Keratinocyte (primary cell): ENCODE data around the gene ASTN2. TPM values are rescaled to one million over a fixed set of nuclear protein-coding genes. Genes with fewer than 3 reads are reported as not detected.

Source experiments
- DNase-seq: peaks from one replicate; pipeline ENCODE4 v3.0.0-alpha.2; 2011; ENCODE audit warnings: low read depth, missing footprints, low spot score
- FAIRE-seq: peaks from 2 replicates; lab custom pipeline; 2011; peaks lifted over from hg19 to GRCh38; lab: Jason Lieb, UNC
- H2AFZ ChIP-seq: 2 replicates; pipeline ENCODE4 v1.6.0; 2012; ENCODE audit warnings: low read length, control low read depth, inconsistent platforms; ENCODE audit not compliant: control insufficient read depth
- H3K27ac ChIP-seq: 2 replicates; pipeline ENCODE4 v1.5.1; 2011; ENCODE audit warnings: low read length; ENCODE audit not compliant: control insufficient read depth, insufficient read depth
- H3K27me3 ChIP-seq: 3 replicates; pipeline ENCODE4 v1.6.0; 2011; ENCODE audit warnings: low read length; ENCODE audit not compliant: control insufficient read depth, insufficient read depth; ENCODE audit errors: extremely low read depth
- H3K36me3 ChIP-seq, 2 experiments: 2 replicates in 1 of 2; 3 replicates in 1 of 2; pipeline ENCODE4 v1.5.1; 2011; ENCODE audit warnings: low read length in 2 of 2, mild to moderate bottlenecking in 1 of 2; ENCODE audit not compliant: control insufficient read depth in 2 of 2, insufficient read depth in 2 of 2; ENCODE audit errors: extremely low read depth in 1 of 2
- H3K4me1 ChIP-seq: 3 replicates; pipeline ENCODE4 v1.5.1; 2011; ENCODE audit warnings: low read length; ENCODE audit not compliant: control insufficient read depth, insufficient read depth; ENCODE audit errors: extremely low read depth
- H3K4me2 ChIP-seq: 3 replicates; pipeline ENCODE4 v1.6.0; 2011; ENCODE audit warnings: low read depth, low read length; ENCODE audit not compliant: control insufficient read depth, insufficient read depth; ENCODE audit errors: extremely low read depth
- H3K4me3 ChIP-seq, 3 experiments: fragments of 200-600 bp in 1 of 3; sonication (generic) in 1 of 3; 2 replicates in 2 of 3; 3 replicates in 1 of 3; pipeline ENCODE4 v1.5.1; 2011 to 2016; ENCODE audit warnings: low read length in 3 of 3, mild to moderate bottlenecking in 3 of 3, control low read depth in 2 of 3, inconsistent platforms in 1 of 3, low read depth in 1 of 3, mixed read lengths in 1 of 3, mixed run types in 1 of 3, moderate library complexity in 1 of 3; ENCODE audit not compliant: control insufficient read depth in 2 of 3, insufficient read depth in 2 of 3; ENCODE audit errors: extremely low read depth in 1 of 3
- H3K79me2 ChIP-seq: 2 replicates; pipeline ENCODE4 v1.6.0; 2012; ENCODE audit warnings: low read length; ENCODE audit not compliant: control insufficient read depth, insufficient read depth
- H3K9ac ChIP-seq: 3 replicates; pipeline ENCODE4 v1.6.0; 2011; ENCODE audit warnings: low read length; ENCODE audit not compliant: control insufficient read depth, insufficient read depth; ENCODE audit errors: extremely low read depth
- H3K9me1 ChIP-seq: 3 replicates; pipeline ENCODE4 v1.6.0; 2011; ENCODE audit warnings: low read length; ENCODE audit not compliant: control insufficient read depth, insufficient read depth; ENCODE audit errors: extremely low read depth
- H3K9me3 ChIP-seq: 2 replicates; pipeline ENCODE4 v1.5.1; 2012; ENCODE audit warnings: low read depth, low read length; ENCODE audit not compliant: control insufficient read depth
- H4K20me1 ChIP-seq: 3 replicates; pipeline ENCODE4 v1.6.0; 2011; ENCODE audit warnings: low read length; ENCODE audit not compliant: control insufficient read depth, insufficient read depth; ENCODE audit errors: extremely low read depth
- EZH2 ChIP-seq: IDR thresholded peaks from one replicate; pipeline ENCODE4 v1.6.1; 2012; ENCODE audit warnings: inconsistent platforms, mild to moderate bottlenecking, low read length, moderate library complexity
- dilution Hi-C: fragments of 300-500 bp; cut with MboI; formaldehyde crosslinking; loops from one replicate; pipeline ENCODE4 v1.7.0; 2020; ENCODE audit warnings: low sequenced_read_pairs; ENCODE audit not compliant: extremely low pct_ligation_motif_present
- polyA plus RNA-seq, 5 experiments: library from polyadenylated mRNA; depleted of rRNA in 3 of 5; stranded (reverse) in 3 of 5; stranded (forward) in 1 of 5; unstranded in 1 of 5; fragments of >200 nt; gene quantifications; 1 replicate in 1 of 5; 2 replicates in 3 of 5; 3 replicates in 1 of 5; pipeline versions ENCODE4 v1.2.1 to v1.2.3, GENCODE V29; 2011 to 2012; ENCODE audit warnings: missing spikeins in 2 of 5, low read depth in 1 of 5, low replicate concordance in 1 of 5
- TF ChIP-seq, protein P1 (sequence below), 3 experiments: IDR thresholded peaks in 1 of 3; conservative IDR thresholded peaks in 1 of 3; optimal IDR thresholded peaks in 1 of 3; 2 replicates in 2 of 3; 3 replicates in 1 of 3; pipeline versions ENCODE3 to v1.5.1; 2011; ENCODE audit warnings: low read length in 3 of 3, mild to moderate bottlenecking in 3 of 3, moderate library complexity in 2 of 3, control low read depth in 1 of 3, inconsistent platforms in 1 of 3; ENCODE audit not compliant: insufficient read depth in 2 of 3; ENCODE audit errors: extremely low read depth in 1 of 3

The ASTN2 gene
- polyA plus RNA-seq, 1 donor (not counting 4 experiments of a cell fraction or from before 2014, with no cell fraction given) = 0.31 TPM

DNA sequence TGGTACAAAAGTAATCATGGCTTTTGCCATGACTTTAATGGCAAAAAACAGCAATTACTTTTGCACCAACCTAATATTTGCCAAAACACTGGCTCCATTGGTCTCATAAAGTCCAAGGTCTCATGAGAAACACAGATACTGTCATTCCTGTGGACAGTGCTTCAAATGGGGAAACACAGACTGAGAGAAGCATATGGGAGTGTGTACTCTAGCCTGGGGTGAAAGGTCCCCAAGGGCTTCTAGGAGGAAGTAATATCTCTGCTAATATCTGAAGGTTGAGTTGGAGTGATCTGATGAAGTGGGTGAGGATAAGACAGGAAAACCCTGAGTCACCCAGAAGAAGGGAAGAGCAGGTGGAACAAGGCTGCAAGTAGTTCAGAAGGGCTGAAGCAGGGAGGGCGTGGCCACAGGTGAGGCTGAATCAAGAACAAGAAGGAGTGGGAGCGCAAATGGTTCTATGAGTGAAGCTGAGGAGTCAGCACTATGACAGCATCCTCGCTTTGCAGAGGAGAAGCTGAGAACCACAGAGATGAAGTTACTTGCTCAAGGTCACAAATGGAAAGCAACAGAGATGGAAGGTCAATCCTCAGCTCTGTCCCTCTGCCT, 164.1 kb downstream of the ASTN2 start:
- H2AFZ ChIP-seq = no peak overlapping the region
- H3K4me2 ChIP-seq = no peak overlapping the region
- no peaks in the 10 kb centered on the region for H4K20me1 ChIP-seq
- H3K9me1 ChIP-seq = no peaks in the 10 kb centered on the region
- dilution Hi-C loops = no loop called here
- H3K9me3 ChIP-seq = no peaks in the 10 kb centered on the region
- no peaks in the 10 kb centered on the region for H3K36me3 ChIP-seq
- H3K4me3 ChIP-seq = no peak overlapping the region
- H3K27me3 ChIP-seq = no peaks in the 10 kb centered on the region
- no peak overlapping the region for H3K9ac ChIP-seq
- H3K27ac ChIP-seq = no peak overlapping the region
- no peaks in the 10 kb centered on the region for H3K79me2 ChIP-seq
- H3K4me1 ChIP-seq = no peaks in the 10 kb centered on the region
- no peak for TF ChIP-seq EZH2
- TF ChIP-seq, protein P1, sequence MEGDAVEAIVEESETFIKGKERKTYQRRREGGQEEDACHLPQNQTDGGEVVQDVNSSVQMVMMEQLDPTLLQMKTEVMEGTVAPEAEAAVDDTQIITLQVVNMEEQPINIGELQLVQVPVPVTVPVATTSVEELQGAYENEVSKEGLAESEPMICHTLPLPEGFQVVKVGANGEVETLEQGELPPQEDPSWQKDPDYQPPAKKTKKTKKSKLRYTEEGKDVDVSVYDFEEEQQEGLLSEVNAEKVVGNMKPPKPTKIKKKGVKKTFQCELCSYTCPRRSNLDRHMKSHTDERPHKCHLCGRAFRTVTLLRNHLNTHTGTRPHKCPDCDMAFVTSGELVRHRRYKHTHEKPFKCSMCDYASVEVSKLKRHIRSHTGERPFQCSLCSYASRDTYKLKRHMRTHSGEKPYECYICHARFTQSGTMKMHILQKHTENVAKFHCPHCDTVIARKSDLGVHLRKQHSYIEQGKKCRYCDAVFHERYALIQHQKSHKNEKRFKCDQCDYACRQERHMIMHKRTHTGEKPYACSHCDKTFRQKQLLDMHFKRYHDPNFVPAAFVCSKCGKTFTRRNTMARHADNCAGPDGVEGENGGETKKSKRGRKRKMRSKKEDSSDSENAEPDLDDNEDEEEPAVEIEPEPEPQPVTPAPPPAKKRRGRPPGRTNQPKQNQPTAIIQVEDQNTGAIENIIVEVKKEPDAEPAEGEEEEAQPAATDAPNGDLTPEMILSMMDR (optimal IDR thresholded peaks at IDR 0.05 in 1 of 3, IDR thresholded peaks at IDR 0.05 in 1 of 3, conservative IDR thresholded peaks at IDR 0.05 in 1 of 3; ENCODE audit: extremely low read depth in 1 of 3, insufficient read depth in 2 of 3, low read length in 3 of 3) = no peak
- DNase-seq (no peak), FAIRE-seq (no peak)

DNA sequence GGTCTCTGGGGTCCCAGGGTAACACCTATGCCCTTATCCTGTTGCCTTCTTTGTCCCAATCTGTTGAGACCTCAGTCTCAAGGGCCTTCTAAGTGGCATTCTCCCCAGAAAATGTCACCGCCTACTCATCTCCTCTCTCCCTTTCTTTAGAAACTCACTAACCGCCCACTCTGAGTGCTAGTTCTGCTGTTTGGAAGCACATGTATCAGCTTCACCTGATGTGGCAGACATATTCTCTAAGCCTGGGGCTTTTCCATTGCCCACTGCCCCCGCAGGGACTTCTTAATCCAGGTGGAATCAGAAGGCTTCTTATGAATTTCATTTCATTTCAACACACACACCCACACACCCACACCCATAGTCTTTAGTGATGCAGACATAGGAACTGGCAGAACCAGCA, 165.1 kb downstream of the ASTN2 start:
- Histone ChIP-seq H3K9me1 (no peaks in the 10 kb centered on the region), H2AFZ (no peak overlapping the region), H3K4me3 (no peak overlapping the region), H3K79me2 (no peaks in the 10 kb centered on the region), H3K9me3 (no peaks in the 10 kb centered on the region), H3K27me3 (no peaks in the 10 kb centered on the region), H3K4me1 (no peaks in the 10 kb centered on the region), H3K9ac (no peak overlapping the region), H4K20me1 (no peaks in the 10 kb centered on the region), H3K36me3 (no peaks in the 10 kb centered on the region), H3K4me2 (no peak overlapping the region), H3K27ac (no peak overlapping the region)
- DNase-seq (no peak), FAIRE-seq (no peak)
- dilution Hi-C loops = no loop called here
- TF ChIP-seq, protein P1 (optimal IDR thresholded peaks at IDR 0.05 in 1 of 3, IDR thresholded peaks at IDR 0.05 in 1 of 3, conservative IDR thresholded peaks at IDR 0.05 in 1 of 3; ENCODE audit: extremely low read depth in 1 of 3, insufficient read depth in 2 of 3, low read length in 3 of 3) = no peak
- no peak for TF ChIP-seq EZH2
